Activated naive CD4-positive, alpha-beta T cell (primary cell): Measurements from ENCODE around the gene CTBP1.

Source experiments
- DNase-seq, 4 experiments: peaks; one replicate each; lab custom pipeline; 2025; lab: John Stamatoyannopoulos, UW

CTBP1 gene

DNA sequence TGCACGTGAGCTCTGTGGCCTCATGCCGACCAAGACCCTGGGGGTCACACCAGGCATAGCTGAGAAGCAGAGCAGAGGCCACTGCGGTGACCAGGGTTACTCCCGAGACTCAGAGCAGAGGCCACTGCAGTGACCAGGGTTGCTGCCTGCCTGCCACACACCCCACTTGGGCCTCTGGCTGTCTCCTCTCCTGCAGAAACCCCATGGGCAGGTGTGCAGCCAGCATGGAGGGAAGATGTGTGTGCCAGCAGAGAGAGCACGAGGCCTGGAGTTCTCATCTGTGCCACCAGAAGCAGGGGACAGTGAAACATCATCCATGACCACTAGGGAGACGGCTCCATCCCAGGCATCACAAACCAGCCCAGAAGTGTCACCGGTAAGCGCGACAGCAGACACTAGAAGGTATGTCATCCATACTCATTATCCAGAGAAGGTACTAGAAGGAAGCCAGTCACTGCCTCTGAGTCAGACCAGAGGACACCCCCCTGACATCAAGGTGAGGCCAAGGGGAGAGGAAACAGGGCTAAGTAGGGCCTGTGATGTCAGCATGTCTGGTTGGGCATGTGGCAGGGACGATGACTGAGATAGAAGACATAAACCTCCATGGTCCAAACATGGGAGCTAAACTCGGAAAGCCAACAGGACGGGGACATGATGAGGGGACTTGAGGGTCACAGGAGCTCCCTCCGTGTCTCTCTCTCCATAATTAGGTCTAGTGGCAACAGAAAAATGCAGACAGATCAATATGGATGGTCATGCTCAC lies 52.3 kb downstream of the CTBP1 start:
- no peak for DNase-seq

DNA sequence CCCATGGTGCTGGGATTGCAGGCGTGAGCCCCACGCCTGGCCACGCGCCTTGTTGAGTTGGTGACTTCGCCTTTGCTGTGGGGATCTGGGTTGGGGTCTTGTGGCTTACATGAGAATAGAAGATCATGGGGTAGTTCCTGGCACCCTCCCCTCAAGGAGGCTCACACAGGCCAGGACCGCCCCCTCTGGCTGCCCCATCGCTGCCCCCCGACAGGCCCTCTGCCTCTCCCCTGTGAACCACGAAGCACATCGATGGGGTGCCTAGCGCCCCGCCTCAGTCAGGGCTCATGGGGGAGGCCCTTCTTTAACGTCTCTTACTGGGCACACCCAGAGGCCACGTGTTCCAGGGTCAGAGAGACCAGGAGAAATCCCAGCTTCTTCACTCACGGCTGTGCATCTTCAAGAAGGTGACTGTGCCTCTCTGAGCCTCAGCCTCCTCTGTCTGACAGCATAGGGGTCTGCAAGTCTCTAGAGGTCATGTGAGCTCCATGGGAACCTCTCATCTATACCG lies 53.0 kb downstream of the CTBP1 start:
- DNase-seq = no peak

DNA sequence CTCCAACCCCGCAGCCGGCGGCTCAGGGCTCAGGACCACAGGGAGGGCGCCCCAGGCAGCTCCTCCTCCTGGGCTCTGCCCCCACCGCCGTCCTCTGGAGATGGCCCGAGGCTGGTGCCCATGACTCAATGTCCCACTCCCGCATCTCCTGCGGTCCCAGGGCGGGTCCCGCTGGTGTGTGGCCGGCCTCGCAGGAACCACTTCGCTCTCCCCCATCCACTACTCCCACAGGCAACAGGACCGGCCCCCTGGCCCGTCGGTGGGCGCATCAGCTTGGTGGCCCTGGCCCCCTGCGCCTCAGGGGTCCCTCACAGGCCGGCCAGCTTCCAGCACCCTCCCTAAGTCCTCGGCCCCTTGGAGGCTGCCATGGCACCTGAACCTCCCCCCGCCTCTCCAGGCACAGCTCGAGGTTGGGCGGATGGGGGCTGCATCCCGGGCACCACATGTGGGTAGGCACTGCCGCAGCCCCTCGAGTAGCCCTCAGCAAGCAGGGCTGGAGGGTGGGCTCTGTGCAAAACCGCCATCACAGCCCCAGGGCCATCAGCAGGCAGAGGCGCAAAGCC lies 53.7 kb downstream of the CTBP1 start:
- no peak for DNase-seq

DNA sequence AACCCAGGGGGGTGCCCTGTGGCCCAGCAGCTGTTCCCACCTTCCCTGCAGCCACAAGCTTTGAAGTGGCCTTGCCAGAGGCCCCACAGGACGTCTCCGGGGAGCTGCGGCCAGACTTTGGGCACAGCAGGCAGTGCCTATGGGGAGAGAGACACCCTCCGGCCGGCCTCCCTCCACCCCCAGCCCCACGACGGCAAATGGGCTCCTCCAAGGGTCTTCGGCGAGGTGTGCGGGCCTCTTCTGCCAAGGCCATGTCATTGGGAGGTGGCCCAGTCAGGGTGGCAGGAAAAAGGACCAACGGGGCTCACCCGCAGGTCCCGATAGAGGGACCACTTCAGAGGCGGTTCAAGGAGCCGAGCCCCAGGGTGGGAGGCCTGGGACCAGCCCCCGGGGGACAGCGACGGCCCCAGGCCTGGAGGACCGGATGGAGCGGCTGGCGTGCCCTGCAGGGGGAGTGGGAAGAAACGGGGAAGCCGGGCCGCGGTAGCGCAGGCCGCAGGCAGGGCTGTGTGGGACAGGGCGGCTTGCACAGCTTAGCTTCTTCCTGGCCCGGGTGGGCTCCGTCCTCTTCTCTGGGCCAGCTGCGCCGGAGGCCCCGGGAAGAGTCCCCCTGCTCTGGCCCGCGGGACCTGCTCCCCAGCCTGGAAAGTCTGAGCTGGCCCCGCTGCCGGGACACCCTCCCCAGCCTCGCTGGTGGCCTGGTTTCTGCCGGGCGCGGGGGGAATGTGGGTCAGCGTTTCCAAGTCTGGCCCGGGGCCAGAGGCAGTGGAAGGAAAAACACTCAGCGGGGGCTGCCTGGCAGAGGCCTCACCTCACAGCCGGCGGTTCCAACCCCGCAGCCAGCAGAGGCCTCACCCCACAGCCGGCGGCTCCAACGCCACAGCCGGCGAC lies 54.7 kb downstream of the CTBP1 start:
- DNase-seq = no peak

DNA sequence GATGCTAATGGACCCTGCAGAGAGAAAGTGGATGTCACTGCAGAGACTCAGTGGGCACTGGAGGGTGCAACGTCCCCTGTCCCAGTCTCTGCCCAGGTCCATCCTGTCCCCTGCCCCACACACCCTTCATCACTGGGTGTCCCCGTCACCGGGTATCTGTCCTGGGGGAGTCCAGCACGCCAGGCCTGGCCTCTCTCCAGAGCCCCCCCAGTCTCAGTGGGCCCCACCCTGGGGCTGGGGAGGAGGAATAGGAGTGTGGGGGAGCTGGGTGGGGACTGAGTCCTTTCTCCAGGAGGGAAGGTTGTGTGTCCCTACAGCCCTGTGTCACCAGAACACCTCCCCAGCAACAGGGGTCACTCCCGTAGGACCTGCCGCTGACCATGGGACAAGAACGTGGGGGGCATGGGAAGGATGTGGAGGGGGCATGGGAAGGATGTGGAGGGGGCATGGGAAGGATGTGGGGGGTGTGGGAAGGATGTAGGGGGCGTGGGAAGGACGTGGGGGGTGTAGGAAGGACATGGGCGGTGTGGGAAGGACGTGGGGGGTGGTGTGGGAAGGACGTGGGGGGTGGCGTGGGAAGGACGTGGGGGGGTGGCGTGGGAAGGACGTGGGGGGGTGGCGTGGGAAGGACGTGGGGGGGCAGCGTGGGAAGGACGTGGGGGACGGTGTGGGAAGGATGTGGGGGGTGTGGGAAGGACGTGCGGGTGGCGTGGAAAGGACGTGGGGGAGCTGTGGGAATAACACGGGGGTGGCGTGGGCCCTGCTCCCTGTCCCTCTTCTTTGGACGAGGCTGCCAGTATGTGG lies 55.5 kb downstream of the CTBP1 start:
- DNase-seq = no peak

DNA sequence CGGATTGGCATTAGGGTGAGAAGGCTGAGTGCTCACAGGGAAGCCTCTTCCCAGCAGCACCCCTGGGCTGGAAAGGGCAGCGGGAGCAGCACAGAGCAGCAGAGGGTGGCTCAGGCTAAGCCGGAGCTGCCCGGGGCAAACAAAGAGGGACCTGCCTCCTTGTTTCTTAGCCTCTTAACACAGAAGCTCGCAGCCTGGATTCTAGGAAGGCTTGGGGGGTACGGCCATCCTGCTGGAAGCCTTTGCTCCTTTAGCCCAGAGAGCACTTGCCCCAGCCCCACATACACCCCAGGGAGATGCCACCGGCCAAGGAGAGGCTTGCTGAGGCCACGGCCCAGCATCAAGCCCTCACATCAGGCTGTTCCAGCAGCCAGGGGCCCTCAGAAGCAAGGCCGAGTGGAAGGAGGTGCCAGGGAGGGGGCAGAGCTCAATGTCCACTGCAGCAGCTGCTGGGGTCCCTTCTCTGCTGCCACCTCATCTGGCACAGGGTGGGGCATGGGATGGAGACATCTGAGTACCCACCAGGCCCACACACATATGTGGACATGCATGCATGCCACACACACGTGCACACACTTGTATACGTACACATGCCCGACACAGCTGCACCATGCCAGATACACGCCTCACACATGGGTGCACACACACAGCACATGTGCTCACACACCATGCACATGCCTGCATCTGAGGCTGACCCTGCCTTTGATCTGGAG lies 56.3 kb downstream of the CTBP1 start:
- no peak for DNase-seq

DNA sequence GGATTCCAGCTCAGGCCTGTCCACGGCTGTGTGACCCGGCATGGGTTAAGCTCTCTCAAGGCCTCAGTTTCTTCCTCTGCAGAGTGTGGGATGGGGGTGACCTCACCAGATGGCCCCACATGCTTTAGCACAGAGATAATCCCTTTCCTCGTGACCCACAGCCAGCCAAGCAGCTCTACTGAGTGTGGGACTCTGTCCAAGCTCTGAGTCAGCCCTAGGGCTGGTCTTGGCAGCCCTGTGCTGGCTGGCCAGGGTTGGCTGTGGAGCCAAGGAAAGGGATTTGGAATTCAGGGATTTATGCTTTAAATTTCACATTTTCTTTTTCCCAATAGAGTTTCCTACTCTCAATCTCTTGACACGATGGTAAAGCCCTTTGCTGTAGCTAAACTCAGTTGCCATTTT lies 56.8 kb downstream of the CTBP1 start:
- no peak for DNase-seq

DNA sequence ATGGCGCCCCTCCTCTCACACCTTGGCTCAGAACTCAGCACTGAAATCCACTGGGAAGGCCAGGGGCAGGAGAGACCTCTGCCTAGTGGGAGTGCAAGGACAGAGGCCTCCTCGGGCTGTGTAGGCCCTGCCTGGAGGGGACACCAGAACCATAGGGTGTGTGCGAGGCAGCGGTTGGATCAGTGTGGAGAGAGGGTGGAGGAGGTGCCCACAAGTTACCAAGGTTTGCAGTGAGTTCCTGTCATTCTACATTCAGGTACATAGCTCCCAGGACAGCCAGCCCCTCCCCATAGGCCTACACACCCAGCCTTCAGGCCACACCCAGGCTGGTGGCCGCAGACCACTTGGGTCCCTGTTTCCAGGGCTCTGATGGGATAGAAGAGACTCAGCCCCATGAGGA lies 57.3 kb downstream of the CTBP1 start:
- no peak for DNase-seq

DNA sequence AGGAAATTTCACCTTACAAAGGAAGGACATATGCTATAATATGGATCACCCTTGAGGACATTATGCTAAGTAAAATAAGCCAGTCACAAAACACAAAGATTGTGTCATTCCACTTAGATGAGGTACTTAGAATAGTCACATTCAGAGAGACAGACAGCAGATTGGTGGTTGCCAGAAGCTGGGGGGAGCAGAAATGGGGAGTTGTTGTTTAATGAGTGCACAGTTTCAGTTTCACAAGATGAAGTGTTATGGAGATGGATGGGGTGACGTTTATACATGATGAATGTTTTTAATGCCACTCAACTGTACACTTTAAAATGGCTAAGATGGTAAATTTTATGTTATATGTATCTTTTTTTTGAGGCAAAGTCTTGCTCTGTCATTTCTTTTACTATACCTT lies 61.7 kb downstream of the CTBP1 start:
- DNase-seq = no peak

DNA sequence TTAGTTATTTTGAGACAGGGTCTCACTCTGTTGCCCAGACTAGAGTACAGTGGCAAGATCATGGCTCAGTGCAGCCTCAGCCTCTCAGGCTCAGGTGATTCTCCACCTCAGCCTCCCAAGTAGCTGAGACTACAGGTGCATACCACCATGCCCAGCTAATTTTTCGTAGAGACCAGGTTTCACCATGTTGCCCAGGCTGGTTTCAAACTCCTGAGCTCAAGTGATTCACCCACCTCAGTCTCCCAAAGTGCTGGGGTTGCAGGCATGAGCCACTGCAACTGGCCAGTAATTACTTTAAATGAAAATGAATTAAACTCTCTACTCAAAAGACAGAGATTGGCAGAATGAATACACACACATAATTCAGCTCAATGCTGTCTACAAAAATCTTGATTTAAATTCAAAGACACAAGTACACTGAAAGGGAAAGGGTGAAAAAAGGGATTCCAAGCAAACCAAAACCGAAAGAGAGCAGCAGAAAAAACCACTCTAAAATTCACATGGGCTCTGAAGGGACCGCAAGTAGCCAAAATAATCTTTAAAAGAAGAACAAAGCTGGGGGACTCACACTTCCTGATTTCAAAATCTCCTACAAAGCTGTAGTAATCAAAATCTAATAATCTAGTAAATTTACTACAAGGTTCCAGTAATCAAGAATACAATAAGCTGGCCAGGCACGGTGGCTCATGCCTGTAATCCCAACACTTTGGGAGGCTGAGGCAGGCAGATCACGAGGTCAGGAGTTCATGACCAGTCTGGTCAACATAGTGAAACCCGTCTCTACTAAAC lies 64.8 kb downstream of the CTBP1 start:
- no peak for DNase-seq

DNA sequence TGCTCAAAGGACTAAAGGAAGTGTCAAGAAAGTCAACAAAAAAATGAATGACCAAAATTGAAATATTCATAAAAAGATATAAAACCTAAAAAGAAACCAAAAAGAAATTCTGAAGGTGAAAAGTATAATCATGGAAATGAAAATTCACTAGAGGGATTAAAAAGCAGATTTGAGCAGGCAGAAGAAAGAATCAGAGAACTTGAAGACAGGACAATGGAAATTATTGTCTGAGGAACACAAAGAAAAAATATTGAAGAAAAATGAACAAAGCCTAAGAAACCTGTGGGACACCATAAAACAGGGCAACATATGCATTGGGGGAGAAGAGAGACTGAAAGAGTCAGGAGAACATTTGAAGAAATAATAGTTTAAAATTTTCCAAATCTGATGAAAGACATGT lies 66.6 kb downstream of the CTBP1 start:
- DNase-seq = no peak

DNA sequence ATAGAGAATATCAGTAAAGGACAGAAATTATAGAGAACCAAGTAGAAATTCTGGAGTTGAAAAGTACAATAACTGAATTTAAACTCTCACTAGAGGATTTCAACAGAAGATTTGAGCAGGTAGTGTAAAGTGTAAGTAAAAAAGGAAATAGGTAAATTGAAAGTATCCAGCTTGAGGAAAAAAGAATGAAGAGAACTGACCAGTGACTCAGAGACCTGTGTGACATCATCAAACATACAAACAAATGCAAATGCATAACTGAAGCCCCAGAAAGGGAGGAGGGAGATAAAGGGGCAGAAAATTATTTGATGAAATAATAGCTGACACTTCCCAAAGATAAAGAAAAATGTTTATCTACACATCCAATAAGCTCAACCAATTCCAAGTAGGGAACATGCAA lies 68.3 kb downstream of the CTBP1 start:
- DNase-seq = no peak

DNA sequence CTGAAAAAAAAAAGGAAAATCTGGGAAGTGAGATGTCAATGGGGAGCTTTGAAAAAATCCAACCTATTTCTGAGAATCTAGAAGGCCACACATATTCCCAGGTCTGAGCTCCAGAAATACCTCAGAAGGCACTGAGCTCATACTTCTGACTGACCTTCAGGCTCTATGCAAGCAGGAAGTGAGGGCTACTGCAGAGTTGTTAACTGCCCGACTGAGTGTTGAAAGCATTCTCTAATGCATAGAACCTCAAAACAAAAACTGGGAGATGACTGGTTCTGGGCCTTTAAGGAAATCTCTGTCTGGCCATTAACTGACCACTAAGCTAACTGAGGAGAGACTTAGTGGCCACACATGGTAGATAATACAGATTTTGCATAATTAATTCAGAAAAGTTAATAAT lies 69.0 kb downstream of the CTBP1 start:
- DNase-seq = no peak

DNA sequence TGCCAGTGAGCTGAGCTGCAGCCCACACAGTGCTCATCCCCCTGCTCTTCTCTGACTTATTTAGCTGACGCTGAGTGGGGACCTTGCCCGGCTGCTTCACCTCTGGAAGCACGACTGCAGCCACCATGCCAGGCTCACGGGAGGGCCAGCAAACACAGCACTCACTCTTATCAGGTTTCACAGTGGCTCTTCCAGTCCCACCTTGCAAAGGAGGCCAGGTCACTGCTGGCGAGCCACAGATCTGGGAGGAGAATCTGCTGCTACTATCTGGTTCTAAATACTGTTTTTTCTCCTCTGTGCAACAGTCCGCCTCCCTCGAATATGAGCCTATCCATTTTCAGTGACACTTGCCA lies 69.9 kb downstream of the CTBP1 start:
- DNase-seq = no peak

DNA sequence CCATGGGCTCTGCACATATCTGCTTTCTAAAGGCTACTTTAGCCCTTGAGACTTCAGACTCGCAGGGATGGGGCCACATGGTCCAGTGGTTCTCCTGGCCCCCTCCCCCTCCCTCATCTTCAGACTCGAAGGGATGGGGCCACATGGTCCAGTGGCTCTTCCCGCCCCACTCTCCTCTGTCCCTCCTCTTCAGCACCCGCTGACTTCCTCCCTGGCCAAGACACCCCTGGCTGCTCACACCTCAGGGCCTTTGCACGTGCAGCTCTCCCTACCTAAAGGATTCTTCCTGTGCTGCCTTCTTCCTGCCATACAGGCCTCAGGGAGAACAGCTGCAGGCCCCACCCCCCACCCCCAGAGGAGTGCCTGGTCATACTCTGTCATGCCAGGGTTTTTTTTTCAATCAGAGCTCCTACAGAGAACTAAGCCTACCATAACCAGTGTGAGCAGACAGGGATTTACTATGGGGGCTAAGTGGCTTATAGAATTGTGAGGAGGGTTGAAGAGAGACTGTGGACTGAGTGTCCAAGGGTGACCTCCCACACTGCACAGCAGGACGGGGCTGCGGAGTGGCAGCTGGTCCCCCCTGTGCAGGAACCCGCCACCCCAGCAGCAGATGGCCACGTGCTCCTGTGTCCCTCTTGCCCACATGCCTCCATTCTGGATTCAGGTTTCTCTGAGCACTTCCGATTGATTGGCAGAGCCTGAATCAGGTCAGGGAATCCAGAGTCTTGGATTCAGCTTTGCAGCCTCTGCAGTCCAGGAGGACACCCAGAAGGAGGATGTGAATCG lies 70.4 kb downstream of the CTBP1 start:
- no peak for DNase-seq

DNA sequence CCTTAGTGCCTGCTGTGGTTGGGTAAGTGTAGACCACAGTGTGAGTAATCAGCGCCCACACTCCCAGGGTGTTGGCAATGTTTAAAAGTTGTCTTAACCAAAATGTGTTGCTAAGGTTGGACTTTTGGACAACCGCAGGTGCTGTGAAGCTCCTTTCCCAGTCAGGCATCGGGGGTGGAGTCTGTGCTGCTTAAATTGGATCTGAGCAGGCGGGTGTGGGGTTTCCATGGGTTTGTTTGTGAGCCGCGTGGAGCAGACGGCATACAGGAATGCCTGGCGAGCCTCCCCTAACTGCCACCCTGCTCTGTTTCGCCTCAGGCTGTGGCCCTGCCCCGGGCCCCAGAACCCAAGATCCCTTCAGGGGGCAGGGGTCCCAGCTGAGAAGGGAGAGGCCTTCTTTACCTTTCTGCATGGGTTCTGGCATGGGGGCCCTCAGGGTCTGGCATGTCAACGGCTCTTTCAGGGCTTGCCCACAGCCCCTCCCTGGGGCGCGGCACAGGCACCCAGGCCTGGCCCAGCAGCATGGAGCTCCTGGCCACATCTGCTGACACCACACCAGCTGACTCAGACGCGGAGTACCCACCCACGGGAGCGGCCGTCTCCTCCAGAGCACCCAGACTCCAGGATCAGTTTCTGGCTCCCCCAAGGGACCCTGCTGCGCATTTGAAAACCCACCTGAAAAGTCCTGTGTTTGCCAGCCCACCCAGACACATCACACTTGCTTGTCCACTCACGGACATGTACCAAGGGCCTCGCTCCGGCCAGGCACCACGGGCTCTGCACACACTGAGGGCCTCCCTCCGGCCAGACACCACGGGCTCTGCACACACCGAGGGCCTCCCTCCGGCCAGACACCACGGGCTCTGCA lies 71.4 kb downstream of the CTBP1 start:
- no peak for DNase-seq

DNA sequence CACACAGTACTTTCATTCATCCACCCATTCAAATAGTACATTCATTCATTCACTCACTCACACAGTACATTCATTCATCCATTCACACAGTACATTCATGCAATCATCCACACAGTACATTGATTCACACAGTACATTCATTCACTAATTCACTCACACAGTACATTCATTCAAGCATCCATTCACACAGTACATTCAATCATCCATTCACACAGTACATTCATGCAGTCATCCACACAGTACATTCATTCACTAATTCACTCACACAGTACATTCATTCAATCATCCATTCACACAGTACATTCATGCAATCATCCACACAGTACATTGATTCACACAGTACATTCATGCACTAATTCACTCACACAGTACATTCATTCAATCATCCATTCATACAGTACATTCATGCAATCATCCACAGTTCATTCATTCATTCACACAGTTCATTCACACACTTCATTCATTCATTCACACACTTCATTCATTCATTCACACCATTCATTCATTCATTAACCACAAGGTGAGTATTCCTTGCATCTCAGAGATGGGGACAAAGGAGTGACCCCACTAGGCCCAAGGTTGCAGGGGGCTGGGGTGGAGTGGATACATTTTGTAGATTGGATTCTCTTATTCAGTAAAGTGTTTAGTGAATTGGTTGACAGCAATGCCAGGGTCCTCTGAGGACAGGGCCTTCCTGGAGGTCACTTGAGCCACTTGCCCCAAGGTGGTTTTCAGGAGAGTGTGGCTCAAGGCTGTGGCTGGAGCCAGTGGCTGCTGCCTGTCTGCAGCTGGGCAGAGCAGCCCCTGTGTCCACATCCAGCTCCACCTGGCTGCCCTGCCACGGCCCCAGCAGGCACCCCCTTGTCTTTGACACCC lies 72.3 kb downstream of the CTBP1 start:
- no peak for DNase-seq
